Activated naive CD8-positive, alpha-beta T cell treated with anti-CD3 and anti-CD28 coated beads, Interleukin-2, amount 10 ng/mL, durations not matched to agents 7 days and 5 days (primary cell): ENCODE data around the gene SMAD6. TPM values are rescaled to one million over a fixed set of nuclear protein-coding genes. Genes with fewer than 3 reads are reported as not detected.

Experiments
- ATAC-seq: fragments of 150-1000 bp; cut with Tn5 transposase; one replicate; pipeline ENCODE4 v1.10.0; 2021; ENCODE audit warnings: low read depth, moderate library complexity
- POLR2A ChIA-PET: fragments of 350-600 bp; sonication (Branson Sonifier 250); formaldehyde crosslinking; loops from one replicate; lab custom pipeline; 2021; ENCODE audit warnings: antibody characterized with exemption; lab: Charles Lee
- DNase-seq: peaks from one replicate; pipeline ENCODE4 v3.0.0; 2021
- H3K27ac Mint-ChIP-seq: one replicate; pipeline ENCODE4 v1.8.0; 2022; ENCODE audit warnings: mild to moderate bottlenecking, mixed read lengths
- H3K27me3 Mint-ChIP-seq: one replicate; pipeline ENCODE4 v1.8.0; 2022; ENCODE audit warnings: mild to moderate bottlenecking, moderate library complexity, mixed read lengths
- H3K36me3 Mint-ChIP-seq: one replicate; pipeline ENCODE4 v1.8.0; 2021; ENCODE audit warnings: mild to moderate bottlenecking, mixed read lengths
- H3K4me1 Mint-ChIP-seq: one replicate; pipeline ENCODE4 v1.8.0; 2021; ENCODE audit warnings: mixed read lengths
- H3K4me3 Mint-ChIP-seq: one replicate; pipeline ENCODE4 v1.8.0; 2022; ENCODE audit warnings: mild to moderate bottlenecking, moderate library complexity, mixed read lengths
- H3K9me3 Mint-ChIP-seq: one replicate; pipeline ENCODE4 v1.8.0; 2021; ENCODE audit warnings: mixed read lengths
- total RNA-seq, 2 experiments: library from RNA; stranded (reverse); gene quantifications; one replicate each; pipeline ENCODE4 v1.2.3, GENCODE V29; 2021

Gene SMAD6
- total RNA-seq, 2 experiments from 2014 or later, result 0.91 to 0.94 TPM

DNA sequence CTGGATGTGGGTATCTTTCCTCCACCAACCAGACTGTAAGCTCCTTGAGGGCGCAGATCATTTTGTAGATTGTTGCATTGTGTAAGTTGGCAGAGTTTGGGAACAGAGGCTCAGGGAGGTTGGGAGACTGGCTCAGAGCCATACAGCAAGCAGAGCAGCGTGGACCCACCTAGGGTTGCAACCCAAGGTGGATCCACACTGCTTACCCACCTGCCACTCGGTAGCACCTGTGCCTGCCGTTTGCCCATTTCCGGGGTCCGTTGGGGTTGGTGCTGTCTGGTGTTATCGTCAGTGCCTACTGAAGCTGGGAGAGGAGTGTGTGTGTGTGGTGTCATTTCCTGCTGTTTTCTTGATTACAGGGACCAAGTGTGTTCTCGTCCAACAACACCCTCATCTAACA, 19.0 kb downstream of the SMAD6 start:
- no peaks in the 10 kb centered on the region for H3K27me3 Mint-ChIP-seq
- no peaks in the 10 kb centered on the region for H3K9me3 Mint-ChIP-seq
- no peaks in the 10 kb centered on the region for H3K36me3 Mint-ChIP-seq
- POLR2A ChIA-PET, result interaction anchor here (1.3 to 3.7 kb wide), 3 partner anchors 19 to 44 kb away, joined by 4 to 42 read pairs (median 8); partner anchors contain the start of gene SMAD6
- no peak for ATAC-seq
- peaks cover 26% of the 10 kb centered on the region for H3K4me1 Mint-ChIP-seq
- H3K27ac Mint-ChIP-seq, result peak overlapping the region; percentile 74
- H3K4me3 Mint-ChIP-seq, result peak overlapping the region; percentile 6
- no peak for DNase-seq

DNA sequence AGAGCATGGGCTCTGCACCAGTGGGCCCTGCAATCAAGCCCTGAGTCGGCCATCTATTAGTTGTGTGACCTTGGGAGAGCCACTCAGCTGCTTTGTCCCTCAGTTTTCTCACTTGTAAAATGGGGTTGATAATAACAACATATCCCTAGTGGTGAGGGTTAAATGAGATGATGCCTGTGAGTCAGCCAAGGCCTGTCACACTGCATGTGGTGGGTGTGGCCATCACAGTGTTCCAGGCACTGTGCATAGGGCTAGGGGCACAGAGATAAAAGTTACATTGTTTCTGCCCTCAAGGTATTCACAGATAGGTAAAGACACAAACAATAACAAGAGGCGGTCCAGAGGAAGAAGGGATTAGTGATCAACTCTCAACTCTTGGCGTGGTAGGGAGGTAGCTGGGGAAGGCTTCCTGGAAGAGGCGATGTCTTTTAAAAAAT, 19.5 kb downstream of the SMAD6 start:
- H3K36me3 Mint-ChIP-seq, result no peaks in the 10 kb centered on the region
- H3K9me3 Mint-ChIP-seq, result no peaks in the 10 kb centered on the region
- peaks cover 26% of the 10 kb centered on the region for H3K4me1 Mint-ChIP-seq
- POLR2A ChIA-PET, result interaction anchor here (2.8 to 3.7 kb wide), 2 partner anchors 20 to 28 kb away, joined by 8 to 42 read pairs; partner anchors contain the start of gene SMAD6
- H3K27me3 Mint-ChIP-seq, result no peaks in the 10 kb centered on the region
- no peak for ATAC-seq
- H3K27ac Mint-ChIP-seq, result peak overlapping the region; percentile 74
- no peak for DNase-seq
- no peak overlapping the region for H3K4me3 Mint-ChIP-seq

DNA sequence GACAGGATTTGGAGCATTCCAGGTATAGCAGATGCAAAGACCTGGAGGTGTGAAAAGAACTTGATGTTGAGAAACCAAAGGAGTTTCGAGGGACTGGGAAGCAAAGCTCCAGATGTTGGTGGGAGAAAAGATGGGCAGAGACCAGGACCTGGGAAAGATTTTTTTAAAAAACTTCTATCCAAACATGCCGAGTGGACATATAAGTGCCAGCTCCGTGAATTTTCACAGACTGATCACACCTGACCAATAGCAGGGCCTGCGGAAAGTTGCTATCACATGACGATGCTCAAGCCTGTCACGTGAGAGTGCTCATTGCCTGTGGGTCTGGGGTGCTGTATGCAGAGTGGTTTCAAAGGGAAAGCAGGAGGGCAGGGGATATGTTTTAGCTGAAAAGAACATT, 19.9 kb downstream of the SMAD6 start:
- Mint-ChIP-seq H3K27ac (no peak overlapping the region), H3K9me3 (no peaks in the 10 kb centered on the region)

DNA sequence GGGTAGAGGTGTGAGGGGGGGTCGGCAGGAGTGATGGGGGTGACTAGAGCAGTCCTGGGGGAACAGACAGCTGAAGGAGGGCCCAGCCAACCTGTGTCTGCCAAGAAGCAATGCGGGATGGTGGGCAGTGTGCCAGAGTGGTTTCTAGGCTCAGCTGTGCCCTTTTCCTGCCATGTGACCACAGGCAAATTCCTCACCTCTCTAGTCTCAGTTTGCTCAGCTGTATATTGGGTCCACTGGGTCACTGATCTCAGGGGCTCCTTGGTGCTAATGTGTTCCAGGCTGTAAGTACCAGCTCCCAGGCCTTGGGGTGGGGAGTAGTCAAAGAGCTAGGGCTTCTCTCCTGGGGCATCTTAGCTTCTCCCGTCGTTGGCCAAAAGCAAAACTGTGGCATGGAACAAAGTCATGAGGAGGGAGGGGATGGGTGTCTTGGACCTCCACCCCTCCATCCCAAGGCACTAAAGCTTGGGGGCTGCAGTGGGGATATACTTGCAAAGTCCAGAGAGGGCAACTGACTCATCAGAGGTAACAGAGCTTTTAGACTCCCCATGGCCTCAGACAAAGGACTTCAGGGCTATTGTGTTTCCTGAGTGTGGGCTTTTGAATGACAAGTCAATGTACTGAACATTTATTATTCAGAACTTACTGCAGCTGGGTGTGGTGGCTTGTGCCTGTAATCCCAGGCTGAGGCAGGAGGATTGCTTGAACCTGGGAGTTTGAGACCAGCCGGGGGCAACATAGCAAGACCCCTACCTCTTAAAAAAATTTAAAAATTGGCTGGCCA, 20.9 kb downstream of the SMAD6 start:
- Mint-ChIP-seq H3K4me3 (no peak overlapping the region), H3K36me3 (no peaks in the 10 kb centered on the region), H3K27ac (no peak overlapping the region), H3K9me3 (no peaks in the 10 kb centered on the region), H3K27me3 (no peaks in the 10 kb centered on the region), H3K4me1 (peaks cover 26% of the 10 kb centered on the region)
- no peak for DNase-seq
- no peak for ATAC-seq
- POLR2A ChIA-PET, result interaction anchor here (0.8 kb wide), 1 partner anchor 48 kb away, joined by 3 read pairs; no protein-coding TSS in a partner anchor

More for the DNA sequence above, 19.9 kb downstream of the SMAD6 start:
- Mint-ChIP-seq H3K4me1 (peaks cover 26% of the 10 kb centered on the region), H3K4me3 (no peak overlapping the region), H3K27me3 (no peaks in the 10 kb centered on the region), H3K36me3 (no peaks in the 10 kb centered on the region)
- DNase-seq (no peak), ATAC-seq (no peak)
- POLR2A ChIA-PET, result interaction anchor here (2.8 to 3.7 kb wide), 2 partner anchors 20 to 28 kb away, joined by 8 to 42 read pairs; partner anchors contain the start of gene SMAD6

DNA sequence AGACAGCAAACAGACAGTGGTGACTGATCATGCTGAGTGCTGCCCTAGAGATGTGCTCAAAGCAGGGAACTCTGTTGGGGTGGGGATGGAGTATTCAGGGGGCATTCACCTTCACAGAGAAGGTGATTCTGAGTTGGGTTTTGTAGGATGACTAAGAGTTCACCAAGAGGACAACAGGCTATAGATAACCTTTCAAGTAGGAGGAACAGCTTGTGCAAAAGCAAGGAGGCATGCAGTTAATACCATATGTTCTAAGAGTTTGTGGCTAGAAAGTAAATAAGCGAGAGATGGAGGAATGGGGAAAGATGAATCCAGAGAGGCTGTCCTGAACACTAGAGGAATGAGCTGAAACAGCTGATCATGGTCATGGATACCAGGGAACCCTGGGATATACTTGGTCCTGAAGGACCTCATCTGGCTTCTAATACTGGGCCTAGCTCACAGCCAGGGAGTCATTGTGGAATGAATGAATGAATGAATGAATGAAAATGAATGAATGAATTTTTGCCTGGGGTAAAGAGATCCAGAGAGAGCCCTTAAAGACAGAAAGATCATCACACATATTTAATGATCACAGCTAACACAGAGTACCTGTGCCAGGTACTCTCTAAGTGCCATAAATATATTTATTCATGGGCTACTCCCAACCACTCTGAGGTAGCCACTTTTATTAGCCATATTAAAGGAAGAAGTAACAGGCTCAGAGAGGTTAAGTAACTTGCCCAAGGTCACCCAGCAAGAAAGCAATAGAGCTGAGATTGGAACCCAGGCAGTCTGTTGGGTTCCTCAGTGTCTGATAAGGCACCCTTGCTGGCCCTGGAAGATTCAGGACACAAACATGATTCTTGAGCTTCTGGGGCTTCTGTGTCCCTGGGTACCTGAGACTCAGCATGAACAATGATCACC, 22.0 kb downstream of the SMAD6 start:
- H3K27ac Mint-ChIP-seq, result no peak overlapping the region
- H3K4me3 Mint-ChIP-seq, result no peak overlapping the region
- no peaks in the 10 kb centered on the region for H3K9me3 Mint-ChIP-seq

DNA sequence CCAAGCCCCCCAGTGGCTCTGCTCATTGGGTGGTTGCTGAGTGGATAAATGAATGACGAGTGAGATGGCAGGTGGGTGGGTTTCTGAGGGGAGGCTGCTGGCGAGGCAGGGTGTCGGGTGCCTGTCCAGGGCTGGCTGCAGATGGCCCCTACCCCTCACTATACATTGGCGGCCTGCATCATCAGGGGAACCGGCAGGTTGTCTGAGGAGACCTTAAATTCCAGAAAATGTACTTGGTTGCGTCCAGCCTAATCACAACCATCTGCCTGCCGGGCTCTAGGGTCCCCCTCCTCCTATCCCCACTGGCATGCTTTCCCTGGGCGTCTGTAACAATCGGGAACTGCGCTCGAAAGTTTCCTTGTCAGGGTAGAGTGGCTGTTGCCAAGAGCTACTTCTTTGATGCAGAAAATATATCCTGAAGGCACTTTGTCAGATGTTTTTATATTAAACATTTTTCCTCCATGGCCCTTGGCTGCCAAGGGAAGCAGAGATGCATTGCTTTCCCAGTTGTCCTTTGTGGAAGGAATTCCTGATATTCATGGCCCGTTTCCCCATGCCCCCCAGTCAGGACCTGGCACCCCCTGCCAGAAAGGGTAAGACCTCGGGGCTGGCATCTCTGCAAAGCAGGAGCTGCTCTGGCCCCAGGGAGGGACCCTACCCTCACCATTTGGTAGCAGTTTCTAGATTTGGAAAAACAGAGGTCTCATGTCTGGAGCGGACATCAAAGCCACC, 22.9 kb downstream of the SMAD6 start:
- ATAC-seq (no peak), DNase-seq (no peak)
- no peak overlapping the region for H3K4me3 Mint-ChIP-seq
- POLR2A ChIA-PET, result interaction anchor here (0.6 kb wide), 1 partner anchor 860 kb away, joined by 3 read pairs; no protein-coding TSS in a partner anchor
- H3K27ac Mint-ChIP-seq, result no peak overlapping the region
- H3K4me1 Mint-ChIP-seq, result peaks cover 22% of the 10 kb centered on the region
- no peaks in the 10 kb centered on the region for H3K9me3 Mint-ChIP-seq
- no peaks in the 10 kb centered on the region for H3K36me3 Mint-ChIP-seq
- no peaks in the 10 kb centered on the region for H3K27me3 Mint-ChIP-seq

More for the DNA sequence above, 22.0 kb downstream of the SMAD6 start:
- peaks cover 26% of the 10 kb centered on the region for H3K4me1 Mint-ChIP-seq
- no peak for DNase-seq
- H3K36me3 Mint-ChIP-seq, result no peaks in the 10 kb centered on the region
- no peak for ATAC-seq
- no peaks in the 10 kb centered on the region for H3K27me3 Mint-ChIP-seq
- POLR2A ChIA-PET, result interaction anchor here (0.5 kb wide), 1 partner anchor 1285 kb away, joined by 4 read pairs; no protein-coding TSS in a partner anchor

DNA sequence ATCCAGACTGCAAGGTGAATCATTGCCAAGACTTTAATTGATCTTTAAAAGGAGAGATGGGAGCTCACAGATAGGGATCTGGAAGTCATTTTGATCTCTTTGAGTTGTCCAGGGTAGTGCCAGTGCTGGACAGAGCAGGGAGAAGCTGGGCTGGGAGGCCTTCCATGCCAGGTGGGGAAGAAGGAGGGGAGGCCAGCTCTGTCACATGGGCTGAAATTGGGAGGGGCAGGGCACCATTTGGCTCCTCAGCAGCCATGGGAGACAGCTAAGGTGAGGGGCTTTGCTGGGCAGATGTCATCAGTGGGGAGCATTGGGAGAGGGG, 23.4 kb downstream of the SMAD6 start:
- Mint-ChIP-seq H3K4me3 (no peak overlapping the region), H3K27me3 (no peaks in the 10 kb centered on the region), H3K9me3 (no peaks in the 10 kb centered on the region), H3K27ac (no peak overlapping the region), H3K4me1 (peaks cover 20% of the 10 kb centered on the region), H3K36me3 (no peaks in the 10 kb centered on the region)
- POLR2A ChIA-PET, result interaction anchor here (0.6 kb wide), 1 partner anchor 859 kb away, joined by 3 read pairs; no protein-coding TSS in a partner anchor
- ATAC-seq (no peak), DNase-seq (no peak)

DNA sequence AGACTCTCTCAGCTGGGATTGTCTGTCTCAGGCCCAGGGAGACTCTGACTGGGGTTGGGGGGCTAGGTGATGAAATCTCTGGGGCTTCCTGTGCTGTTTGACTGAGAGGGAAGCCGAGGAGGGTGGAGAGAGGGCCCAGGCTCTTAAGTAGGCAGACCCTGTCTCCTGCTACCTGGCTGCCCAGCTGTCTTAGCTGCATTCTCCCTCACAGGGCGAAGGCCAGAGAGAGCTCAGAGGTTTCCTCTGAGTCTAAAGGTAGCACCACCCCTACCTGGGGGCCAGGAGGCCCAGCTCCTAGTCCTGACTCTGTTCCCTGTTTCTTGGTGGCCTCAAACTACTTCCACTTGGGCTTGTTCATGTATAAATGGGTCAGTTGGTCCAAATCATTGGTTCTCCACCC, 24.4 kb downstream of the SMAD6 start:
- no peak overlapping the region for H3K27ac Mint-ChIP-seq
- H3K27me3 Mint-ChIP-seq, result no peaks in the 10 kb centered on the region
- POLR2A ChIA-PET, result no interaction called here
- H3K36me3 Mint-ChIP-seq, result no peaks in the 10 kb centered on the region
- H3K4me1 Mint-ChIP-seq, result peaks cover 10% of the 10 kb centered on the region
- H3K9me3 Mint-ChIP-seq, result no peaks in the 10 kb centered on the region
- no peak for DNase-seq
- no peak for ATAC-seq
- no peak overlapping the region for H3K4me3 Mint-ChIP-seq

DNA sequence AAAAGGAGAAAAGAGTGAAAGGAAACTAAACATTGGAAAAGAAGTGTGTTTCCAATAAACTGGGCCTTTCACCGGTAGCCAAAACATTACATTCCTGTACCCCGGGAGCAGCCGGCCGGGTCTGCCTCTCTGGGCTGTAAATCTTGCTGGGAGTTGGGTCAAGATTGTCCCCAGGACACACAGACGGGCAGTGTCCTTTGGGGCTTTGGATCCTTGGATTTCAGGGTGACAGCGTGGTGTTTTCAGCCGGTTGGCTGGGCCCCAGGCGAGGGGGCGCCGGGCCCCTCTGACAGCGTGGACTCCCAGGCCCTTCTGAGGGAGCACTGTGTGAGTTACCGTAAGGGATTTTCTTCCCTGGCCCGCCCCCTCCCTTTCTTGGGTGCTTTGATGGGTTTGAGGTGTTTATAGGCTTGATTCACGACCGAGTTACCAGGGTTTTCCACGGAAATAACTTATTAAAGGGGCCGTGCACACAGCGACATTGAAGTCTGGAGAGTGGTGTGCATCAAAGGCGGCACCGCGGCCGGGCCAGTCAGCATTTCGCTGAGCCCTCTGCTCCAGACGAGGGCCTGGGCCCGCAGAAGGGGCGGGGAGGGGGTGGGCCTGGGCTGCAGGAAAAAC, 27.4 kb downstream of the SMAD6 start:
- no peak overlapping the region for H3K4me3 Mint-ChIP-seq
- H3K27ac Mint-ChIP-seq, result no peak overlapping the region
- ATAC-seq (no peak), DNase-seq (no peak)
- peaks cover 4% of the 10 kb centered on the region for H3K4me1 Mint-ChIP-seq
- POLR2A ChIA-PET, result no interaction called here
- H3K27me3 Mint-ChIP-seq, result peaks cover 3% of the 10 kb centered on the region
- no peaks in the 10 kb centered on the region for H3K36me3 Mint-ChIP-seq
- H3K9me3 Mint-ChIP-seq, result no peaks in the 10 kb centered on the region

DNA sequence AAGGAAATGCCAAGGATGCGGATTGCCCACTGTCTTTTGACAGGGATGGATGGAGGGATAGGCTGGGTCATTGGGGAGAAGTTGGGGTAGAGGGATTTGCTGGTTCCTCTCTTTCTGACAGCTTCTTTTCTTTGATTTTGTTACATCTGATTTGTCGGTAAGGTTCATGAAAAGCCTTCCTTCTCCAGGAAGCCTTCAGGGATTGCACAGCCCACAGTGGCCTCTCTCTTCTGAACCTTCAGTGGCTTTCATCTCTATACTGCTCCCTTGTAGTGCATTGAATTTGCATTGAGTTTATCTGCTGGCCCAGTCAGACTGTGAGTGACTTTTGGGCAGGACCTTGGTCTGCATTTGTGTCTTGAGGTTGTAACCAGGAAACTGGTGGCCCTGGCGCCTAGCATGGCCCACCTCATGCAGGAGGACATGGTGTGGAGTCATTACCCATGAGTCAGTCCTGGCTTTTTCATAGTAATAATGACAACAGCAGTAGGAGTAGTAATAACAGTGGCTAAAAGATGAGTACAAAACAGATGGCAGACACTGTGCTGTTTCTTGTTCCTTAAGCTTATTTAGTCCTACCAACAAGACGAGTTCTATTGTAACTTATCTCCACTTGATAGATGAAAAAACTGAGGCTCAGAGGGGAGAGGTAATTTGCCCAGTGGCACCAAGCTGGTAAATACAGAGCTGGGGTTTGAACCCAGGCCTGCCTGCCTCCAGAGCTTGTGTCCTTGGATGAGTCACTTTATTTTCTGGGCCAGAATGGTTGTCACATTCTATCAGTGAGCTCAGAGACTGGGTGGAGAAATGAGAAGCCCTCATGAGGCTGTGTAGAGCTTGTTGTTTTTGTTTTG, 28.4 kb downstream of the SMAD6 start:
- POLR2A ChIA-PET, result no interaction called here
- DNase-seq, result no peak
- Mint-ChIP-seq H3K27ac (no peak overlapping the region), H3K9me3 (no peaks in the 10 kb centered on the region), H3K36me3 (no peaks in the 10 kb centered on the region), H3K4me3 (no peak overlapping the region), H3K27me3 (peaks cover 3% of the 10 kb centered on the region), H3K4me1 (peaks cover 4% of the 10 kb centered on the region)
- peak; percentile 33 for ATAC-seq

DNA sequence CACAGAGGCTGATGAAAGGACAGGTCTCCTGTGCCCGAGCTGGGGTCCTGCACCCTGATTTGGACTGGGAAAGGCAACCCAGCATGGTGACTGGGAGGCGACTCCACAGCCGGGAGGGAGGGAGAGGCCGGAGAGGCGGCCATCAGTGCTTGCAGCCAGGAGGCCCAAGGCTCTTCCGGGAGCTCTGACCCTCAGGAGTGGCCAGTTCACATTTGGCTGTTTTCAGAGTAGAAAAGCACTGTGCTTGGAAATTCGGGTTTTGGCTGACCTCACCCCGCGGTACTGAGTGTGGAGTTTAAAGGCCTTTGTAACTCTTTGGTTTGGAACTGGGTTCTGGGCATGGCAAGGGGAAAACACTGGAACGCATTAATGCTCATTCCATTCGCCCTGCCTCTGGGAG, 31.9 kb downstream of the SMAD6 start:
- DNase-seq (no peak), ATAC-seq (no peak)
- Mint-ChIP-seq H3K4me1 (peaks cover 3% of the 10 kb centered on the region), H3K9me3 (no peaks in the 10 kb centered on the region), H3K27ac (no peak overlapping the region), H3K36me3 (no peaks in the 10 kb centered on the region), H3K27me3 (peaks cover 3% of the 10 kb centered on the region), H3K4me3 (no peak overlapping the region)
- POLR2A ChIA-PET, result no interaction called here
